ENCODE data around the gene IGDCC3.

The IGDCC3 gene

GRCh38 chr15:65394280-65394789 lies 16.5 kb upstream of the IGDCC3 start:
- Histone ChIP-seq H3K36me3 (ENCODE audit: insufficient read depth, low read length) (no peaks in the 10 kb centered on the region), H3F3A (ENCODE audit: insufficient read depth, low read length) (no peaks in the 10 kb centered on the region), H3K27me3 (ENCODE audit: insufficient read depth, low read length) (no peaks in the 10 kb centered on the region), H3K9me2 (ENCODE audit: low read depth, low read length) (no peaks in the 10 kb centered on the region), H2AFZ (ENCODE audit: low read length) (no peak overlapping the region), H3K9me3 (ENCODE audit: low read length) (no peaks in the 10 kb centered on the region), H3K27ac (ENCODE audit: low read depth, low read length, poor library complexity, severe bottlenecking) (no peak overlapping the region), H3K79me2 (ENCODE audit: insufficient read depth, low read length) (no peaks in the 10 kb centered on the region), H3K4me1 (ENCODE audit: insufficient read depth, low read length, severe bottlenecking) (no peaks in the 10 kb centered on the region), H3K9ac (ENCODE audit: low read length) (no peak overlapping the region), H4K20me1 (ENCODE audit: insufficient read depth, low read length) (no peaks in the 10 kb centered on the region), H3K4me2 (ENCODE audit: low read length) (no peak overlapping the region), H3K4me3 (ENCODE audit: low read depth, low read length, poor library complexity, severe bottlenecking) (no peak overlapping the region)
- TF ChIP-seq EZH2 (IDR thresholded peaks at IDR 0.05; ENCODE audit: borderline replicate concordance, low read length) = no peak
- TF ChIP-seq, protein P1, sequence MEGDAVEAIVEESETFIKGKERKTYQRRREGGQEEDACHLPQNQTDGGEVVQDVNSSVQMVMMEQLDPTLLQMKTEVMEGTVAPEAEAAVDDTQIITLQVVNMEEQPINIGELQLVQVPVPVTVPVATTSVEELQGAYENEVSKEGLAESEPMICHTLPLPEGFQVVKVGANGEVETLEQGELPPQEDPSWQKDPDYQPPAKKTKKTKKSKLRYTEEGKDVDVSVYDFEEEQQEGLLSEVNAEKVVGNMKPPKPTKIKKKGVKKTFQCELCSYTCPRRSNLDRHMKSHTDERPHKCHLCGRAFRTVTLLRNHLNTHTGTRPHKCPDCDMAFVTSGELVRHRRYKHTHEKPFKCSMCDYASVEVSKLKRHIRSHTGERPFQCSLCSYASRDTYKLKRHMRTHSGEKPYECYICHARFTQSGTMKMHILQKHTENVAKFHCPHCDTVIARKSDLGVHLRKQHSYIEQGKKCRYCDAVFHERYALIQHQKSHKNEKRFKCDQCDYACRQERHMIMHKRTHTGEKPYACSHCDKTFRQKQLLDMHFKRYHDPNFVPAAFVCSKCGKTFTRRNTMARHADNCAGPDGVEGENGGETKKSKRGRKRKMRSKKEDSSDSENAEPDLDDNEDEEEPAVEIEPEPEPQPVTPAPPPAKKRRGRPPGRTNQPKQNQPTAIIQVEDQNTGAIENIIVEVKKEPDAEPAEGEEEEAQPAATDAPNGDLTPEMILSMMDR (IDR thresholded peaks at IDR 0.05; ENCODE audit: low read length) = no peak

GRCh38 chr15:65393557-65393956 lies 15.8 kb upstream of the IGDCC3 start:
- Histone ChIP-seq H3F3A (ENCODE audit: insufficient read depth, low read length) (no peaks in the 10 kb centered on the region), H3K4me3 (ENCODE audit: low read depth, low read length, poor library complexity, severe bottlenecking) (no peak overlapping the region), H3K36me3 (ENCODE audit: insufficient read depth, low read length) (no peaks in the 10 kb centered on the region), H3K9ac (ENCODE audit: low read length) (no peak overlapping the region), H3K4me2 (ENCODE audit: low read length) (no peak overlapping the region), H3K27me3 (ENCODE audit: insufficient read depth, low read length) (no peaks in the 10 kb centered on the region), H3K4me1 (ENCODE audit: insufficient read depth, low read length, severe bottlenecking) (no peaks in the 10 kb centered on the region), H3K9me2 (ENCODE audit: low read depth, low read length) (no peaks in the 10 kb centered on the region), H3K27ac (ENCODE audit: low read depth, low read length, poor library complexity, severe bottlenecking) (no peak overlapping the region), H3K9me3 (ENCODE audit: low read length) (no peaks in the 10 kb centered on the region), H4K20me1 (ENCODE audit: insufficient read depth, low read length) (no peaks in the 10 kb centered on the region), H3K79me2 (ENCODE audit: insufficient read depth, low read length) (no peaks in the 10 kb centered on the region), H2AFZ (ENCODE audit: low read length) (no peak overlapping the region)
- no peak for TF ChIP-seq EZH2 (IDR thresholded peaks at IDR 0.05; ENCODE audit: borderline replicate concordance, low read length)
- TF ChIP-seq, protein P1 (IDR thresholded peaks at IDR 0.05; ENCODE audit: low read length) = no peak

GRCh38 chr15:65393091-65393490 lies 15.3 kb upstream of the IGDCC3 start:
- no peaks in the 10 kb centered on the region for H3F3A ChIP-seq (ENCODE audit: insufficient read depth, low read length)
- H3K9ac ChIP-seq (ENCODE audit: low read length) = no peak overlapping the region
- H3K27me3 ChIP-seq (ENCODE audit: insufficient read depth, low read length) = no peaks in the 10 kb centered on the region
- TF ChIP-seq, protein P1 (IDR thresholded peaks at IDR 0.05; ENCODE audit: low read length) = no peak
- TF ChIP-seq EZH2 (IDR thresholded peaks at IDR 0.05; ENCODE audit: borderline replicate concordance, low read length) = no peak
- no peak overlapping the region for H3K27ac ChIP-seq (ENCODE audit: low read depth, low read length, poor library complexity, severe bottlenecking)
- H3K9me2 ChIP-seq (ENCODE audit: low read depth, low read length) = no peaks in the 10 kb centered on the region
- no peaks in the 10 kb centered on the region for H3K36me3 ChIP-seq (ENCODE audit: insufficient read depth, low read length)
- H3K79me2 ChIP-seq (ENCODE audit: insufficient read depth, low read length) = no peaks in the 10 kb centered on the region
- no peaks in the 10 kb centered on the region for H3K9me3 ChIP-seq (ENCODE audit: low read length)
- no peaks in the 10 kb centered on the region for H3K4me1 ChIP-seq (ENCODE audit: insufficient read depth, low read length, severe bottlenecking)
- H3K4me2 ChIP-seq (ENCODE audit: low read length) = no peak overlapping the region
- H2AFZ ChIP-seq (ENCODE audit: low read length) = no peak overlapping the region
- no peaks in the 10 kb centered on the region for H4K20me1 ChIP-seq (ENCODE audit: insufficient read depth, low read length)
- no peak overlapping the region for H3K4me3 ChIP-seq (ENCODE audit: low read depth, low read length, poor library complexity, severe bottlenecking)
